H1 (cell line): ENCODE measurements around the gene TMEM178B. TPM values are rescaled to one million over a fixed set of nuclear protein-coding genes. Genes with fewer than 3 reads are reported as not detected.

ENCODE experiments used
- CTCF ChIA-PET: fragments of 300-600 bp; sonication (Branson Sonifier 250); formaldehyde crosslinking; loops from one replicate; lab custom pipeline; 2021; ENCODE audit not compliant: partially characterized antibody; lab: Charles Lee
- POLR2A ChIA-PET: fragments of 300-600 bp; sonication (Branson Sonifier 250); formaldehyde crosslinking; loops from one replicate; lab custom pipeline; 2021; ENCODE audit warnings: inconsistent platforms; ENCODE audit not compliant: partially characterized antibody; lab: Charles Lee
- DNase-seq, 2 experiments: peaks; one replicate each; pipeline versions ENCODE4 v3.0.0 to v3.0.0-alpha.2; 2010 to 2022; ENCODE audit warnings: low spot score in 2 of 2, low read depth in 1 of 2, mixed read lengths in 1 of 2
- FAIRE-seq: peaks from 2 replicates; lab custom pipeline; 2011; peaks lifted over from hg19 to GRCh38; lab: Jason Lieb, UNC
- H2AFZ ChIP-seq: 2 replicates; pipeline ENCODE4 v1.8.1; 2012; ENCODE audit warnings: low read length, inconsistent platforms
- H2AK5ac ChIP-seq: 2 replicates; pipeline ENCODE4 v1.6.1; 2013; ENCODE audit warnings: low read depth, low read length
- H2BK120ac ChIP-seq: replicated peaks from 2 replicates; pipeline ENCODE3; 2013; ENCODE audit warnings: low read depth, low read length, inconsistent platforms
- H2BK12ac ChIP-seq: 2 replicates; pipeline ENCODE4 v1.6.1; 2013; ENCODE audit warnings: low read depth, low read length
- H2BK15ac ChIP-seq: 2 replicates; pipeline ENCODE4 v1.6.1; 2013; ENCODE audit warnings: low read length
- H2BK20ac ChIP-seq: 2 replicates; pipeline ENCODE4 v1.6.1; 2013; ENCODE audit warnings: low read length
- H2BK5ac ChIP-seq: 2 replicates; pipeline ENCODE4 v1.6.1; 2013; ENCODE audit warnings: low read depth, low read length
- H3K14ac ChIP-seq: 2 replicates; pipeline ENCODE4 v1.6.1; 2013; ENCODE audit warnings: inconsistent platforms; ENCODE audit not compliant: insufficient read length
- H3K18ac ChIP-seq: 2 replicates; pipeline ENCODE4 v1.6.1; 2013; ENCODE audit warnings: low read length; ENCODE audit errors: extremely low read depth
- H3K23ac ChIP-seq: 2 replicates; pipeline ENCODE4 v1.6.1; 2013; ENCODE audit warnings: inconsistent platforms; ENCODE audit not compliant: insufficient read length
- H3K23me2 ChIP-seq: 2 replicates; pipeline ENCODE4 v1.6.1; 2013; ENCODE audit warnings: low read depth, low read length
- H3K27ac ChIP-seq: 2 replicates; pipeline ENCODE4 v1.6.1; 2011; ENCODE audit warnings: low read depth, low read length, inconsistent platforms
- H3K27me3 ChIP-seq, 4 experiments: replicated peaks in 1 of 4; 1 replicate in 1 of 4; 2 replicates in 3 of 4; pipeline versions ENCODE4 v1.6.1 to v1.8.1; 2011 to 2013; ENCODE audit warnings: low read length in 3 of 4, mild to moderate bottlenecking in 3 of 4, inconsistent platforms in 2 of 4, mixed read lengths in 2 of 4, moderate library complexity in 1 of 4; ENCODE audit not compliant: control insufficient read depth in 3 of 4, insufficient read depth in 3 of 4; ENCODE audit errors: extremely low read depth in 1 of 4
- H3K36me3 ChIP-seq, 4 experiments: 2 replicates each; pipeline versions ENCODE4 v1.6.1 to v1.8.1; 2011 to 2013; ENCODE audit warnings: mild to moderate bottlenecking in 4 of 4, low read length in 3 of 4, moderate library complexity in 2 of 4, control low read depth in 1 of 4, inconsistent platforms in 1 of 4; ENCODE audit not compliant: insufficient read depth in 4 of 4, control insufficient read depth in 2 of 4
- H3K4ac ChIP-seq: replicated peaks from 2 replicates; pipeline ENCODE3; 2013; ENCODE audit warnings: low read length, low read depth, mixed read lengths, inconsistent platforms; ENCODE audit not compliant: insufficient read length
- H3K4me1 ChIP-seq, 4 experiments: replicated peaks in 1 of 4; 1 replicate in 1 of 4; 2 replicates in 3 of 4; pipeline versions ENCODE4 v1.6.1 to v1.8.1; 2011 to 2013; ENCODE audit warnings: low read length in 3 of 4, inconsistent platforms in 2 of 4, mixed read lengths in 1 of 4; ENCODE audit not compliant: insufficient read depth in 4 of 4, control insufficient read depth in 3 of 4
- H3K4me2 ChIP-seq, 2 experiments: 2 replicates each; pipeline versions ENCODE4 v1.6.1 to v1.8.1; 2011 to 2013; ENCODE audit warnings: low read depth in 2 of 2, low read length in 2 of 2, control low read depth in 1 of 2, inconsistent platforms in 1 of 2, mild to moderate bottlenecking in 1 of 2; ENCODE audit not compliant: insufficient read depth in 1 of 2
- H3K4me3 ChIP-seq, 4 experiments: fragments of 200-600, 300-600 bp in 1 of 4; sonication (generic), shearing (Covaris generic), sonication (Bioruptor Twin) in 1 of 4; 2 replicates each; pipeline versions ENCODE4 v1.5.1 to v1.8.1; 2011 to 2016; ENCODE audit warnings: low read length in 4 of 4, low read depth in 3 of 4, control low read depth in 2 of 4, inconsistent platforms in 2 of 4, mild to moderate bottlenecking in 2 of 4, mixed read lengths in 1 of 4, moderate library complexity in 1 of 4; ENCODE audit not compliant: insufficient read depth in 2 of 4; ENCODE audit errors: extremely low read depth in 1 of 4
- H3K56ac ChIP-seq: replicated peaks from 2 replicates; pipeline ENCODE3; 2013; ENCODE audit warnings: low read depth, mild to moderate bottlenecking, mixed read lengths, low read length, inconsistent platforms; ENCODE audit not compliant: insufficient read length
- H3K79me1 ChIP-seq: 2 replicates; pipeline ENCODE4 v1.6.1; 2013; ENCODE audit warnings: low read depth, low read length, control low read depth
- H3K79me2 ChIP-seq, 2 experiments: 2 replicates each; pipeline versions ENCODE4 v1.6.1 to v1.8.1; 2012 to 2013; ENCODE audit warnings: low read length in 2 of 2, mild to moderate bottlenecking in 2 of 2, inconsistent platforms in 1 of 2; ENCODE audit not compliant: insufficient read depth in 2 of 2, control insufficient read depth in 1 of 2
- H3K9ac ChIP-seq, 4 experiments: replicated peaks in 1 of 4; 1 replicate in 1 of 4; 2 replicates in 3 of 4; pipeline versions ENCODE4 v1.6.1 to v1.8.1; 2011 to 2013; ENCODE audit warnings: low read depth in 3 of 4, low read length in 3 of 4, control low read depth in 2 of 4, mild to moderate bottlenecking in 2 of 4, moderate library complexity in 2 of 4, inconsistent platforms in 1 of 4; ENCODE audit errors: extremely low read depth in 1 of 4
- H3K9me3 ChIP-seq, 2 experiments: 2 replicates each; pipeline versions ENCODE4 v1.6.1 to v1.8.1; 2012 to 2013; ENCODE audit warnings: mild to moderate bottlenecking in 2 of 2, moderate library complexity in 2 of 2, control low read depth in 1 of 2, inconsistent platforms in 1 of 2, low read depth in 1 of 2, low read length in 1 of 2, mixed read lengths in 1 of 2; ENCODE audit not compliant: insufficient read depth in 2 of 2
- H4K20me1 ChIP-seq, 2 experiments: replicated peaks in 1 of 2; 2 replicates each; pipeline versions ENCODE3 to v1.8.1; 2011 to 2013; ENCODE audit warnings: inconsistent platforms in 2 of 2, low read length in 2 of 2, mild to moderate bottlenecking in 1 of 2; ENCODE audit not compliant: insufficient read depth in 2 of 2, control insufficient read depth in 1 of 2
- H4K5ac ChIP-seq: 2 replicates; pipeline ENCODE4 v1.6.1; 2013; ENCODE audit warnings: low read length, low read depth, mixed read lengths, inconsistent platforms; ENCODE audit not compliant: insufficient read length
- H4K8ac ChIP-seq: 2 replicates; pipeline ENCODE4 v1.8.0; 2013; ENCODE audit warnings: mild to moderate bottlenecking, moderate library complexity, low read length, inconsistent platforms; ENCODE audit not compliant: insufficient read depth; ENCODE audit errors: extremely low read depth
- H4K91ac ChIP-seq: replicated peaks from 2 replicates; pipeline ENCODE3; 2013; ENCODE audit warnings: low read length, mixed read lengths, inconsistent platforms; ENCODE audit not compliant: insufficient read length
- CTBP2 ChIP-seq: IDR thresholded peaks from 2 replicates; pipeline ENCODE4 v1.7.0; 2011; ENCODE audit warnings: borderline replicate concordance, mild to moderate bottlenecking, moderate library complexity, mixed read lengths, low read length; ENCODE audit not compliant: insufficient read depth, insufficient read length
- EGR1 ChIP-seq: IDR thresholded peaks from 2 replicates; pipeline ENCODE4 v1.6.1; 2011; ENCODE audit warnings: low read depth, low read length, borderline replicate concordance
- EZH2 ChIP-seq: fragments of 200-600 bp; sonication (generic); IDR thresholded peaks from 2 replicates; pipeline ENCODE4 v1.7.1; 2012; ENCODE audit warnings: low read depth, mild to moderate bottlenecking, moderate library complexity, low read length, inconsistent platforms; ENCODE audit not compliant: severe bottlenecking
- GTF2F1 ChIP-seq: IDR thresholded peaks from 2 replicates; pipeline ENCODE4 v1.6.1; 2012; ENCODE audit warnings: low read depth, low read length, improper control_type of control experiment, borderline replicate concordance
- HDAC2 ChIP-seq, 2 experiments: fragments of 300-600 bp in 1 of 2; sonication (generic) in 1 of 2; IDR thresholded peaks; 2 replicates each; pipeline ENCODE4 v1.6.1; 2011 to 2012; ENCODE audit warnings: low read depth in 2 of 2, low read length in 2 of 2, mild to moderate bottlenecking in 2 of 2, moderate library complexity in 2 of 2, borderline replicate concordance in 1 of 2, inconsistent platforms in 1 of 2
- JUN ChIP-seq: IDR thresholded peaks from 2 replicates; pipeline ENCODE4 v1.6.1; 2011; ENCODE audit warnings: low read depth, mild to moderate bottlenecking, improper control_type of control experiment, low read length
- KDM5A ChIP-seq: fragments of 200-600 bp; IDR thresholded peaks from 2 replicates; pipeline ENCODE4 v1.7.1; 2012; ENCODE audit warnings: mild to moderate bottlenecking, low read length, inconsistent platforms, mixed read lengths
- MAFK ChIP-seq: IDR thresholded peaks from 2 replicates; pipeline ENCODE4 v1.6.1; 2012; ENCODE audit warnings: low read depth, mild to moderate bottlenecking, improper control_type of control experiment, low read length
- RAD21 ChIP-seq, 2 experiments: IDR thresholded peaks in 1 of 2; conservative IDR thresholded peaks in 1 of 2; 2 replicates each; pipeline ENCODE4 v1.6.1; 2011; ENCODE audit warnings: low read depth in 2 of 2, low read length in 2 of 2, improper control_type of control experiment in 1 of 2, inconsistent platforms in 1 of 2, mild to moderate bottlenecking in 1 of 2, moderate library complexity in 1 of 2
- RNF2 ChIP-seq: fragments of 200-900, 300-1000 bp; sonication (generic); IDR thresholded peaks from 2 replicates; pipeline ENCODE4 v1.7.1; 2016; ENCODE audit warnings: borderline replicate concordance, low read depth, mild to moderate bottlenecking, antibody characterized with exemption, low read length; ENCODE audit not compliant: poor library complexity, severe bottlenecking; ENCODE audit errors: missing control alignments
- SIRT6 ChIP-seq: IDR thresholded peaks from one replicate; pipeline ENCODE4 v1.7.1; 2012; ENCODE audit warnings: low read length, inconsistent platforms
- SIX5 ChIP-seq: IDR thresholded peaks from 2 replicates; pipeline ENCODE4 v1.6.1; 2011; ENCODE audit warnings: mild to moderate bottlenecking, low read depth, low read length
- TCF12 ChIP-seq: IDR thresholded peaks from 2 replicates; pipeline ENCODE4 v1.6.1; 2011; ENCODE audit warnings: low read depth, mild to moderate bottlenecking, low read length
- WGBS, 2 experiments: shearing (Covaris generic) in 1 of 2; methylation state at CpG; one replicate each; pipeline versions ENCODE4 v1.1.6 to v1.1.7; 2013 to 2015; ENCODE audit warnings: low lambda C conversion rate in 2 of 2, mixed read lengths in 2 of 2, inconsistent platforms in 1 of 2, low coverage in 1 of 2, missing lambda C conversion rate in 1 of 2; ENCODE audit not compliant: insufficient replicate concordance in 2 of 2, insufficient coverage in 1 of 2, insufficient read length in 1 of 2; ENCODE audit errors: extremely low coverage in 1 of 2, missing lambda C conversion rate in 1 of 2; 5-methylcytosine and 5-hydroxymethylcytosine counted together
- polyA plus RNA-seq, 7 experiments: library from polyadenylated mRNA; depleted of rRNA in 3 of 7; stranded (reverse) in 5 of 7; unstranded in 2 of 7; fragments of >200 nt in 5 of 7; fragments of 200-250 nt in 2 of 7; gene quantifications; 1 replicate in 5 of 7; 2 replicates in 1 of 7; 4 replicates in 1 of 7; pipeline versions ENCODE4 v1.2.1 to v1.2.3, GENCODE V29; 2011 to 2013; ENCODE audit warnings: missing spikeins in 2 of 7, mixed read lengths in 2 of 7
- total RNA-seq: library from RNA; stranded (reverse); fragmentation: NEBNext Ultra II Directional; extraction: Animal tissue kit (Norgen Biotek cat#: 25700); gene quantifications from 2 replicates; pipeline ENCODE4 v1.2.1, GENCODE V29; 2021

The TMEM178B gene
- total and polyA plus RNA-seq, 2 of the 8 experiments (the other 6 are each of a cell fraction or from before 2014, with no cell fraction given): 5.3 to 18.1 TPM

GRCh38 chr7:141263983-141264382 is 190.1 kb downstream of the TMEM178B start:
- ChIA-PET CTCF (interaction anchor here (0.7 to 1.1 kb wide), 4 partner anchors 11 to 271 kb away, joined by 3 to 4 read pairs (median 3); no protein-coding TSS in a partner anchor), POLR2A (no interaction called here)
- Histone ChIP-seq H2AFZ (no peak overlapping the region), H3K14ac (no peak overlapping the region), H3K56ac (no peak overlapping the region), H3K23me2 (no peaks in the 10 kb centered on the region), H3K4me2 (no peak overlapping the region), H3K18ac (no peak overlapping the region), H3K79me2 (no peaks in the 10 kb centered on the region), H2BK20ac (no peak overlapping the region), H3K23ac (no peak overlapping the region), H3K4me3 (no peak overlapping the region), H3K27me3 (no peaks in the 10 kb centered on the region), H3K9ac (no peak overlapping the region), H2BK120ac (no peak overlapping the region), H3K9me3 (no peaks in the 10 kb centered on the region), H3K79me1 (no peaks in the 10 kb centered on the region), H3K27ac (no peak overlapping the region), H4K5ac (no peak overlapping the region), H2BK15ac (no peak overlapping the region), H3K36me3 (no peaks in the 10 kb centered on the region; a peak in 1 of 8 replicates), H4K8ac (no peak overlapping the region), H2AK5ac (no peak overlapping the region), H4K20me1 (peaks cover 0 to 1% of the 10 kb centered on the region in 2 experiments), H4K91ac (no peak overlapping the region), H3K4me1 (no peaks in the 10 kb centered on the region; a peak in 2 of 7 replicates), H2BK12ac (no peak overlapping the region), H2BK5ac (no peak overlapping the region), H3K4ac (no peak overlapping the region)
- 80% methylated on average over 2 of the region's 2 CpGs; no CpG with 5 or more reads in 1 of the 2 experiments for WGBS, 2 experiments
- FAIRE-seq (no peak), DNase-seq (no peak)
- TF ChIP-seq KDM5A: no peak
- TF ChIP-seq MAFK: no peak
- TF ChIP-seq GTF2F1: no peak
- no peak for TF ChIP-seq SIRT6
- no peak for TF ChIP-seq RAD21 (IDR thresholded peaks at IDR 0.05 in 1 of 2, conservative IDR thresholded peaks at IDR 0.05 in 1 of 2; ENCODE audit: low read depth in 2 of 2, low read length in 2 of 2)
- no peak for TF ChIP-seq SIX5
- no peak for TF ChIP-seq EZH2
- TF ChIP-seq HDAC2 (IDR thresholded peaks at IDR 0.05; ENCODE audit: borderline replicate concordance in 1 of 2, low read depth in 2 of 2, low read length in 2 of 2): no peak
- no peak for TF ChIP-seq CTBP2
- TF ChIP-seq TCF12: no peak
- TF ChIP-seq JUN: no peak
- no peak for TF ChIP-seq RNF2
- TF ChIP-seq EGR1: no peak
